ENCODE data around the gene AGBL4. TPM values are rescaled to one million over a fixed set of nuclear protein-coding genes. Genes with fewer than 3 reads are reported as not detected.

The AGBL4 gene
- total and polyA plus RNA-seq, 9 of the 15 experiments (the other 6 are each of a cell fraction or from before 2014, with no cell fraction given) = 0.11 TPM; not detected in 7

DNA sequence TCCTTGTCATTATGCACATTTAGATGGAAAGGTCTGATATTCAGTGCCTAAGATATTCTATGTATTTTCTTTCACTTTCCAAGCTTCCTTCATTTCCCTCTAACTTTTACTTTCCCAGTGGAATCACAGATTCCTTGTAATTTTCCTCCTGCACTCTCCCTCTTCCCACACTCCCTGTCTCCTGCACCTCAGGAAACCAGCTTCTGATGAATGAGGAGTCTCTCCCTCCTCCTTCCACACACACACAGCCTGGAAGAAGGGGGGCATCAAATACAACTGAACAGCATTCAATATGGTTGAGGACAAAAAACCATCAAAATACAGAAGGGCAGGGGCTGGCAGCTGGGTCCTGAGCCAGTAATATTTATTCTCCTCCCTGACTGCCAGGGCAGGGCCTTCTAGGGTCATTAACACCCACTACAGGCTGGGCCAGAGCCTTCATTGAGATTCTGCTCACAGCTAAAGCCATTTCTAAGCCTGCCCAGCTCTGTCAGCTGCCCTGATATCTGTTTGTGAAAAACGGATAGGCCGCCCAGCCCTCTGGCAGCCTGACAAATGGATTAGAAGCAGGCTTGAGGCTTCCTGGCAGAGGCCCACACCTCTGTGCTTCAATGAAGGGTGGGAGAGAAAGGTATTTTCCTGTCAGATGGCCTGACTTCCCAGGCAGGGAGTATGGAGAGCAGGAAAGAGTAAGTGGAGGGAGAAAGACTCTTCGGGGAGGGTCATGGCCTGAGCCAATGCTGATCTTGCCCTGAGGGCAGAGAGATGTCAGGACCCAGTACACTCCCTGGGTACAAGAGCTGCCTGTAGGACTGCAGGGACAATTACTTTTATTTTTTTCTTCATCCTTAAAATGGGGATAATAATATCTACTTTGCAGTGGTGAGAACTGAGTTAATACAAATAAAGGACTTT, 1412.9 kb downstream of the AGBL4 start (continued):
- TF ChIP-seq NFATC3 (IDR thresholded peaks at IDR 0.05) = no peak
- no peak for TF ChIP-seq NRF1 (conservative IDR thresholded peaks at IDR 0.05 in 1 of 2, IDR thresholded peaks at IDR 0.05 in 1 of 2)

DNA sequence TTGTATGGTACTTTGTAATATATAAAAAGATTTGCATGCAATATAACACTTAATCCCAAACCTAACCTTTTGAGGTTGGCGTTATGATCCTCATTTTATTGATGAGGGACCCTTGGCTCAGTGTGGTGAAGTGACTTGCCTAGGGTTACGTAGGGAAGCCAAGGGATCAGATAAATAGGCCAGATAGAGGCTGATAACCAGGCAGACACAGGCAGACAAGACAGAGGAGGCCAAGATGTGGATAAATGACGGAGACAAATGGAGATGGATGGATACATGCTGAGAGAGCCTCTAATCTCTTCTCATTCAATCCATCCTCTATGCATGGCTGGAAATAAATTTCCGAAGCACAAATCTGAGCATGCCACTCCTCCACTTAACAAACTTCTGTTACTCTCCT, 1414.9 kb downstream of the AGBL4 start:
- no peak overlapping the region for H3K9ac ChIP-seq (ENCODE audit: insufficient read depth in 1 of 2, low read depth in 2 of 2, low read length in 2 of 2)
- H3K79me2 ChIP-seq (ENCODE audit: control insufficient read depth, insufficient read depth, low read length) = no peaks in the 10 kb centered on the region
- H3K9me1 ChIP-seq (ENCODE audit: control insufficient read depth, insufficient read depth, low read length) = no peaks in the 10 kb centered on the region
- H3K4me3 ChIP-seq = no peak overlapping the region
- FAIRE-seq (no peak), DNase-seq (ENCODE audit: extremely low read depth in 1 of 4, low spot score in 3 of 4) (no peak), ATAC-seq (no peak)
- no peaks in the 10 kb centered on the region for H3K36me3 ChIP-seq (ENCODE audit: control insufficient read depth, insufficient read depth, low read length)
- ChIA-PET POLR2A (no interaction called here), CTCF (ENCODE audit: low intra/inter-chr PET ratio) (no interaction called here)
- no TSS peak for BruUV-seq (replicated peaks)
- in situ Hi-C loops (cut with MboI) (no loop called here), intact Hi-C loops (cut with micrococcal nuclease) (no loop called here)
- H3K4me2 ChIP-seq (ENCODE audit: insufficient read depth, low read length) = no peak overlapping the region
- no peak overlapping the region for H2AFZ ChIP-seq (ENCODE audit: low read depth, low read length)
- H3K9me3 ChIP-seq (replicated peaks; ENCODE audit: control insufficient read depth, insufficient read depth, low read depth, low read length) = no peaks in the 10 kb centered on the region
- peaks cover 0 to 5% of the 10 kb centered on the region in 2 experiments; a peak in 2 of 5 replicates for H3K27me3 ChIP-seq (ENCODE audit: control insufficient read depth in 2 of 2, insufficient read depth in 2 of 2, low read length in 2 of 2)
- 0% methylated on average over 4 of the region's 4 CpGs for WGBS (ENCODE audit: insufficient coverage, low coverage, missing lambda C conversion rate)
- no peaks in the 10 kb centered on the region for H3K4me1 ChIP-seq (replicated peaks in 1 of 2; ENCODE audit: control insufficient read depth in 2 of 2, insufficient read depth in 2 of 2, low read length in 2 of 2)
- H3K27ac ChIP-seq (ENCODE audit: extremely low read depth, low read depth, low read length) = no peak overlapping the region
- H4K20me1 ChIP-seq (replicated peaks; ENCODE audit: control insufficient read depth, insufficient read depth, low read length) = no peaks in the 10 kb centered on the region
- TF ChIP-seq NELFE (IDR thresholded peaks at IDR 0.05; ENCODE audit: insufficient read depth, insufficient read length) (no peak), HEY1 (CRISPR knock-in tag; IDR thresholded peaks at IDR 0.05; ENCODE audit: borderline replicate concordance) (no peak), ZBED1 (IDR thresholded peaks at IDR 0.05) (no peak), EP300 (IDR thresholded peaks at IDR 0.05; ENCODE audit: low read length) (no peak), SMARCC2 (IDR thresholded peaks at IDR 0.05; ENCODE audit: low read depth) (no peak), ETV1 (tag; conservative IDR thresholded peaks at IDR 0.05; ENCODE audit: low read depth) (no peak), HNRNPH1 (optimal IDR thresholded peaks at IDR 0.05; ENCODE audit: low read depth, low read length) (no peak), NCOA2 (IDR thresholded peaks at IDR 0.05; ENCODE audit: partially characterized antibody in 2 of 2) (no peak)
- TF ChIP-seq, protein P1, sequence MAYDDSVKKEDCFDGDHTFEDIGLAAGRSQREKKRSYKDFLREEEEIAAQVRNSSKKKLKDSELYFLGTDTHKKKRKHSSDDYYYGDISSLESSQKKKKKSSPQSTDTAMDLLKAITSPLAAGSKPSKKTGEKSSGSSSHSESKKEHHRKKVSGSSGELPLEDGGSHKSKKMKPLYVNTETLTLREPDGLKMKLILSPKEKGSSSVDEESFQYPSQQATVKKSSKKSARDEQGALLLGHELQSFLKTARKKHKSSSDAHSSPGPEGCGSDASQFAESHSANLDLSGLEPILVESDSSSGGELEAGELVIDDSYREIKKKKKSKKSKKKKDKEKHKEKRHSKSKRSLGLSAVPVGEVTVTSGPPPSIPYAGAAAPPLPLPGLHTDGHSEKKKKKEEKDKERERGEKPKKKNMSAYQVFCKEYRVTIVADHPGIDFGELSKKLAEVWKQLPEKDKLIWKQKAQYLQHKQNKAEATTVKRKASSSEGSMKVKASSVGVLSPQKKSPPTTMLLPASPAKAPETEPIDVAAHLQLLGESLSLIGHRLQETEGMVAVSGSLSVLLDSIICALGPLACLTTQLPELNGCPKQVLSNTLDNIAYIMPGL (CRISPR knock-in tag; IDR thresholded peaks at IDR 0.05) = no peak
- TF ChIP-seq, protein P2, sequence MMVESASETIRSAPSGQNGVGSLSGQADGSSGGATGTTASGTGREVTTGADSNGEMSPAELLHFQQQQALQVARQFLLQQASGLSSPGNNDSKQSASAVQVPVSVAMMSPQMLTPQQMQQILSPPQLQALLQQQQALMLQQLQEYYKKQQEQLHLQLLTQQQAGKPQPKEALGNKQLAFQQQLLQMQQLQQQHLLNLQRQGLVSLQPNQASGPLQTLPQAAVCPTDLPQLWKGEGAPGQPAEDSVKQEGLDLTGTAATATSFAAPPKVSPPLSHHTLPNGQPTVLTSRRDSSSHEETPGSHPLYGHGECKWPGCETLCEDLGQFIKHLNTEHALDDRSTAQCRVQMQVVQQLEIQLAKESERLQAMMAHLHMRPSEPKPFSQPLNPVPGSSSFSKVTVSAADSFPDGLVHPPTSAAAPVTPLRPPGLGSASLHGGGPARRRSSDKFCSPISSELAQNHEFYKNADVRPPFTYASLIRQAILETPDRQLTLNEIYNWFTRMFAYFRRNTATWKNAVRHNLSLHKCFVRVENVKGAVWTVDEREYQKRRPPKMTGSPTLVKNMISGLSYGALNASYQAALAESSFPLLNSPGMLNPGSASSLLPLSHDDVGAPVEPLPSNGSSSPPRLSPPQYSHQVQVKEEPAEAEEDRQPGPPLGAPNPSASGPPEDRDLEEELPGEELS (CRISPR knock-in tag; IDR thresholded peaks at IDR 0.05; ENCODE audit: borderline replicate concordance) = no peak
- TF ChIP-seq, protein P3, sequence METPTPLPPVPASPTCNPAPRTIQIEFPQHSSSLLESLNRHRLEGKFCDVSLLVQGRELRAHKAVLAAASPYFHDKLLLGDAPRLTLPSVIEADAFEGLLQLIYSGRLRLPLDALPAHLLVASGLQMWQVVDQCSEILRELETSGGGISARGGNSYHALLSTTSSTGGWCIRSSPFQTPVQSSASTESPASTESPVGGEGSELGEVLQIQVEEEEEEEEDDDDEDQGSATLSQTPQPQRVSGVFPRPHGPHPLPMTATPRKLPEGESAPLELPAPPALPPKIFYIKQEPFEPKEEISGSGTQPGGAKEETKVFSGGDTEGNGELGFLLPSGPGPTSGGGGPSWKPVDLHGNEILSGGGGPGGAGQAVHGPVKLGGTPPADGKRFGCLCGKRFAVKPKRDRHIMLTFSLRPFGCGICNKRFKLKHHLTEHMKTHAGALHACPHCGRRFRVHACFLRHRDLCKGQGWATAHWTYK (CRISPR knock-in tag; IDR thresholded peaks at IDR 0.05) = no peak
- TF ChIP-seq, protein P4, sequence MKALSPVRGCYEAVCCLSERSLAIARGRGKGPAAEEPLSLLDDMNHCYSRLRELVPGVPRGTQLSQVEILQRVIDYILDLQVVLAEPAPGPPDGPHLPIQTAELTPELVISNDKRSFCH (CRISPR knock-in tag; IDR thresholded peaks at IDR 0.05) = no peak
- TF ChIP-seq, protein P4 (tag; IDR thresholded peaks at IDR 0.05) = no peak
